BLaER1 (cell line): ENCODE data around the gene BMPR1B.

Experiments
- H3K27ac ChIP-seq: shearing (Covaris generic); formaldehyde crosslinking; 2 replicates; pipeline ENCODE4 v1.8.1; 2022
- H3K27me3 ChIP-seq: shearing (Covaris generic); formaldehyde crosslinking; 2 replicates; pipeline ENCODE4 v1.8.1; 2022
- H3K36me3 ChIP-seq: shearing (Covaris generic); formaldehyde crosslinking; 2 replicates; pipeline ENCODE4 v1.8.1; 2022
- H3K4me1 ChIP-seq: shearing (Covaris generic); formaldehyde crosslinking; 2 replicates; pipeline ENCODE4 v1.8.1; 2022
- H3K4me2 ChIP-seq: shearing (Covaris generic); formaldehyde crosslinking; 2 replicates; pipeline ENCODE4 v1.8.1; 2022
- H3K4me3 ChIP-seq: shearing (Covaris generic); formaldehyde crosslinking; 2 replicates; pipeline ENCODE4 v1.8.1; 2022
- H3K9ac ChIP-seq: shearing (Covaris generic); formaldehyde crosslinking; 2 replicates; pipeline ENCODE4 v1.8.1; 2022
- H3K9me3 ChIP-seq: shearing (Covaris generic); formaldehyde crosslinking; 2 replicates; pipeline ENCODE4 v1.8.1; 2022
- H4K20me1 ChIP-seq: shearing (Covaris generic); formaldehyde crosslinking; 2 replicates; pipeline ENCODE4 v1.8.1; 2022
- Cebpa-rat ChIP-seq: shearing (Covaris generic); IDR thresholded peaks from 2 replicates; pipeline ENCODE4 v1.8.1; 2022

Gene BMPR1B

GRCh38 chr4:94939791-94940519, 182.2 kb downstream of the BMPR1B start:
- Histone ChIP-seq H3K9me3 (no peaks in the 10 kb centered on the region), H3K9ac (no peak overlapping the region), H3K4me2 (no peak overlapping the region), H4K20me1 (no peaks in the 10 kb centered on the region), H3K27ac (no peak overlapping the region), H3K4me1 (no peaks in the 10 kb centered on the region), H3K27me3 (no peaks in the 10 kb centered on the region), H3K4me3 (no peak overlapping the region), H3K36me3 (no peaks in the 10 kb centered on the region)
- TF ChIP-seq Cebpa-rat: no peak

DNA sequence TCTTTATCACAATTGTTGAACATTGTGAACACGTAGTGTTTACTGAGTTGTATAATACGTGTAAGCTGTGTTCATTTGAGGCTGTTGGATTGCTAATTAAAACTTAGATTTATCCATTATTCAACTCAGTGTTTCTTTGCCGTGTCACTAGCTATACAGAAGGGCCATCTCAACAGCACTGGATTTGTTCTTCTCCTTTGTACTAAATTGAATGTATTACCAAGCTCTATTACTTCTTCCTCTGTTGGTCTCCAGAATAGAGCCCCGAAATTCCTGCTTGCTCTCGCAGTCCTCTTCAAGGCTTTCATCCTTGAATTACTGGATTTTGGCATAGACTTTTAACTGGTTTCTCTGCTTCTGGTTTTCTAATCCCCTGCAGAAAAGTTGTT, 182.8 kb downstream of the BMPR1B start:
- Histone ChIP-seq H3K27ac (no peak overlapping the region), H3K9me3 (no peaks in the 10 kb centered on the region), H3K9ac (no peak overlapping the region), H3K27me3 (no peaks in the 10 kb centered on the region), H4K20me1 (no peaks in the 10 kb centered on the region), H3K36me3 (no peaks in the 10 kb centered on the region), H3K4me3 (no peak overlapping the region), H3K4me2 (no peak overlapping the region), H3K4me1 (no peaks in the 10 kb centered on the region)
- no peak for TF ChIP-seq Cebpa-rat

DNA sequence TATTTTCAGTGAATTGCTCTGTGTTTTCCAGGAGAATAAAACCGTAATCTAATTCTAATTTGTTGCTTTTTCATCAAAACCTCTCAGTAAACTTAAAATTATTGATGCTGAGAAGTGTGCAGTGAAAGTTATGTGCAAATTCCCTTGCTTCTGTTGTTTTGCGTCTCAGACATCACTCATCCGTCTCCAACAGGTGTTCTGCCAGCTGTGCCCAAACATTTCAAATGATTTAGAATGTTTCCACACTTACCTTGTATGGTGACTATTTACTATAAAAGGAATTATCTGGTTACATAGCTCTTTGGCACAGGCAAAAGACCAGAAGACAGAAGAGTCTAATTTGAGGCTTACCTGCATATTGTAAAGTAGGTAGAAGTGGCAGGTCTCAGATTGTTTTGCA, 184.0 kb downstream of the BMPR1B start:
- Histone ChIP-seq H3K27me3 (no peaks in the 10 kb centered on the region), H3K4me2 (no peak overlapping the region), H3K9me3 (no peaks in the 10 kb centered on the region), H3K9ac (no peak overlapping the region), H3K4me3 (no peak overlapping the region), H3K36me3 (no peaks in the 10 kb centered on the region), H3K27ac (no peak overlapping the region), H4K20me1 (no peaks in the 10 kb centered on the region), H3K4me1 (no peaks in the 10 kb centered on the region)
- TF ChIP-seq Cebpa-rat: no peak

DNA sequence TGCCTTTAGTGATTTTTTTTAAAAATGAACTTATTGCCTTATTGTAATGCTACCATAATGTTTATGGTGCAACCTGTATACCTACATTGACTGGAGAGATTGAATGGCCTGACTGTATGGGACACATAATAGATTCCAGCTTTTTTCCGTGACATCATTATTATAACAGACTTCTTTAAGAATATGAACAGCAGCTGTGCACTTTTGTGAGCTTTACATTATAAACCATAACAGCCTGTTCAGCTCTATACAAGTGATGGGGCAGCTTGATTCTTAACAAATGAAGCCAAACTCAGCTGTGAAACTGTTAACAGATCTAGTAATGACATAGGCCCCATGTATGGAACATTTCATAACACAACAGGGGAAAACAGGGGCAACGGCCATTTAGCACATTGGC, 187.0 kb downstream of the BMPR1B start:
- Histone ChIP-seq H3K4me2 (no peak overlapping the region), H3K4me1 (no peaks in the 10 kb centered on the region), H3K27ac (no peak overlapping the region), H3K36me3 (no peaks in the 10 kb centered on the region), H3K27me3 (no peaks in the 10 kb centered on the region), H3K9ac (no peak overlapping the region), H4K20me1 (no peaks in the 10 kb centered on the region), H3K9me3 (no peaks in the 10 kb centered on the region), H3K4me3 (no peak overlapping the region)
- TF ChIP-seq Cebpa-rat: no peak

DNA sequence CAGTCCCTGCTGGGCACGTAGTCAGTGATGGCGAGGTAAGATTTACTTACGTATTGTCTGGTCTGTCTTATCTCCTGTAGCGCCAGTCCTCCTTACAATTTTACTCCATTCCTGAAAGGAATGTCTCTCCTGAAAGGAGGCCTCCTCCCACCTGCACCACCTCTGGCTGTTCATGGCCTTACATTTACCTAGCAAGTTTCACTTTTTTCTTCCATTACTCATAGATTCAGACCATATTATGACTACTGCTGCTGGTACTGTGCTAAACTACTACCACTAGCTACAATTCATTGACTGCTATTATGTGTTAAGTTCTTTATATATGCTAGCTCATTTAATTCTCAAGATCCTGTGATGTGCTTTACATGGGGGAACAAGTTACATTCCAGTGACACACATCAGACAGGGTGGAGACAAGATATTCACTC, 189.9 kb downstream of the BMPR1B start:
- Histone ChIP-seq H3K9me3 (no peaks in the 10 kb centered on the region), H3K4me3 (no peak overlapping the region), H3K4me2 (no peak overlapping the region), H4K20me1 (no peaks in the 10 kb centered on the region), H3K9ac (no peak overlapping the region), H3K36me3 (no peaks in the 10 kb centered on the region), H3K4me1 (no peaks in the 10 kb centered on the region), H3K27ac (no peak overlapping the region), H3K27me3 (no peaks in the 10 kb centered on the region)
- no peak for TF ChIP-seq Cebpa-rat

DNA sequence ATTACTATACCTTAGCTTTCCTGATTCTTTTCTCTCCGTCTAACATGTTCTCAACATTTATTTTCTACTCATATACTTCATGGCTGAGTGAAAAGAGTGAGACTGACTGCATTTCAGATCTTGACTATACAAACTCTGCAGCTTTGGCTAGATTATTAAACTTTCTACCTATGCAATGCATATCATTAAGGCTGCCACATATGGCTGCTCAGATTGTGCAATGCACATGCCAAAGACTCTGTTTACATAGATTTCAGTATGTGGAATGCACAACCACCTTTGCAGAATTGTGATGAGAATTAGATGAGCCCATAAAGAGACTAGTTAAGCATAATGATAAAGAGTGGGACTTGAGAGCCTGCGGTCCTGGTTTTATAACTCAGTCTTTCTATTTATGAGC, 196.5 kb downstream of the BMPR1B start:
- no peak overlapping the region for H3K4me3 ChIP-seq
- no peaks in the 10 kb centered on the region for H4K20me1 ChIP-seq
- H3K27ac ChIP-seq: no peak overlapping the region
- no peak for TF ChIP-seq Cebpa-rat
- no peaks in the 10 kb centered on the region for H3K4me1 ChIP-seq
- H3K27me3 ChIP-seq: no peaks in the 10 kb centered on the region
- no peaks in the 10 kb centered on the region for H3K36me3 ChIP-seq
- no peak overlapping the region for H3K9ac ChIP-seq
- H3K9me3 ChIP-seq: no peaks in the 10 kb centered on the region
- no peak overlapping the region for H3K4me2 ChIP-seq

GRCh38 chr4:94957030-94957429, 199.3 kb downstream of the BMPR1B start:
- Histone ChIP-seq H3K9ac (no peak overlapping the region), H3K4me3 (no peak overlapping the region), H3K9me3 (no peaks in the 10 kb centered on the region), H4K20me1 (no peaks in the 10 kb centered on the region), H3K36me3 (no peaks in the 10 kb centered on the region), H3K27me3 (no peaks in the 10 kb centered on the region), H3K4me1 (no peaks in the 10 kb centered on the region), H3K4me2 (no peak overlapping the region), H3K27ac (no peak overlapping the region)
- TF ChIP-seq Cebpa-rat: no peak

GRCh38 chr4:94959307-94959706, 201.6 kb downstream of the BMPR1B start:
- no peak overlapping the region for H3K4me2 ChIP-seq
- no peak overlapping the region for H3K9ac ChIP-seq
- H4K20me1 ChIP-seq: no peaks in the 10 kb centered on the region
- H3K4me3 ChIP-seq: no peak overlapping the region
- no peak overlapping the region for H3K27ac ChIP-seq
- H3K9me3 ChIP-seq: no peaks in the 10 kb centered on the region
- no peaks in the 10 kb centered on the region for H3K36me3 ChIP-seq
- H3K27me3 ChIP-seq: no peaks in the 10 kb centered on the region
- no peak for TF ChIP-seq Cebpa-rat
- no peaks in the 10 kb centered on the region for H3K4me1 ChIP-seq

- Histone ChIP-seq H3K4me1 (no peaks in the 10 kb centered on the region), H3K4me3 (no peak overlapping the region), H3K9ac (no peak overlapping the region), H3K27me3 (no peaks in the 10 kb centered on the region), H3K4me2 (no peak overlapping the region), H3K27ac (no peak overlapping the region), H4K20me1 (no peaks in the 10 kb centered on the region), H3K9me3 (no peaks in the 10 kb centered on the region), H3K36me3 (no peaks in the 10 kb centered on the region)
- TF ChIP-seq Cebpa-rat: no peak
These were observed 203.0 kb downstream of the BMPR1B start for GRCh38 chr4:94960708-94961107.

- H4K20me1 ChIP-seq: no peaks in the 10 kb centered on the region
- H3K36me3 ChIP-seq: no peaks in the 10 kb centered on the region
- H3K27ac ChIP-seq: no peak overlapping the region
- no peak overlapping the region for H3K4me3 ChIP-seq
- H3K4me2 ChIP-seq: no peak overlapping the region
- no peaks in the 10 kb centered on the region for H3K27me3 ChIP-seq
- TF ChIP-seq Cebpa-rat: no peak
- no peaks in the 10 kb centered on the region for H3K9me3 ChIP-seq
- no peaks in the 10 kb centered on the region for H3K4me1 ChIP-seq
- no peak overlapping the region for H3K9ac ChIP-seq
These were observed 203.7 kb downstream of the BMPR1B start for GRCh38 chr4:94961420-94961819.

GRCh38 chr4:94962484-94962883, 204.7 kb downstream of the BMPR1B start:
- H4K20me1 ChIP-seq: no peaks in the 10 kb centered on the region
- no peak overlapping the region for H3K4me3 ChIP-seq
- H3K4me2 ChIP-seq: no peak overlapping the region
- no peaks in the 10 kb centered on the region for H3K9me3 ChIP-seq
- no peak overlapping the region for H3K27ac ChIP-seq
- no peak for TF ChIP-seq Cebpa-rat
- H3K36me3 ChIP-seq: no peaks in the 10 kb centered on the region
- H3K4me1 ChIP-seq: no peaks in the 10 kb centered on the region
- H3K9ac ChIP-seq: no peak overlapping the region
- no peaks in the 10 kb centered on the region for H3K27me3 ChIP-seq
